CD14-positive monocyte (primary cell): Measurements from ENCODE around the gene DTX4. TPM values are rescaled to one million over a fixed set of nuclear protein-coding genes. Genes with fewer than 3 reads are reported as not detected.

Experiments
- DNase-seq, 3 donors: peaks; one replicate each; pipeline ENCODE4 v3.0.0-alpha.2; 2011 to 2022
- H2AFZ ChIP-seq: 2 replicates; pipeline ENCODE4 v1.6.0; 2012; ENCODE audit warnings: mild to moderate bottlenecking, low read depth, low read length, inconsistent platforms; ENCODE audit not compliant: insufficient read depth, poor library complexity, severe bottlenecking
- H3K27ac ChIP-seq, 2 donors: 1 replicate in 1 of 2; 2 replicates in 1 of 2; pipeline ENCODE4 v1.5.1; 2012 to 2013; ENCODE audit warnings: low read length in 2 of 2, control low read depth in 1 of 2, inconsistent platforms in 1 of 2, low read depth in 1 of 2, mild to moderate bottlenecking in 1 of 2
- H3K27me3 ChIP-seq, 2 donors: one replicate each; pipeline versions ENCODE4 v1.6.0 to v1.6.1; 2011 to 2013; ENCODE audit warnings: low read length in 2 of 2; ENCODE audit not compliant: control insufficient read depth in 2 of 2, insufficient read depth in 2 of 2
- H3K36me3 ChIP-seq, 2 donors: replicated peaks in 1 of 2; 1 replicate in 1 of 2; 2 replicates in 1 of 2; pipeline versions ENCODE4 v1.5.1 to v1.6.1; 2012 to 2013; ENCODE audit warnings: low read length in 2 of 2, control low read depth in 1 of 2, inconsistent platforms in 1 of 2, mild to moderate bottlenecking in 1 of 2; ENCODE audit not compliant: insufficient read depth in 2 of 2, control insufficient read depth in 1 of 2
- H3K4me1 ChIP-seq, 2 donors: 1 replicate in 1 of 2; 2 replicates in 1 of 2; pipeline versions ENCODE4 v1.5.1 to v1.6.1; 2012 to 2013; ENCODE audit warnings: low read length in 2 of 2, control low read depth in 1 of 2, inconsistent platforms in 1 of 2, mild to moderate bottlenecking in 1 of 2, moderate library complexity in 1 of 2; ENCODE audit not compliant: insufficient read depth in 2 of 2, control insufficient read depth in 1 of 2
- H3K4me2 ChIP-seq: replicated peaks from 2 replicates; pipeline ENCODE3; 2012; ENCODE audit warnings: low read length, moderate library complexity, mild to moderate bottlenecking; ENCODE audit not compliant: poor library complexity, severe bottlenecking; ENCODE audit errors: extremely low read depth
- H3K4me3 ChIP-seq, 3 experiments: fragments of 200-600 bp in 1 of 3; sonication (generic) in 1 of 3; replicated peaks in 1 of 3; 1 replicate in 2 of 3; 2 replicates in 1 of 3; pipeline ENCODE4 v1.5.1; 2011 to 2013; ENCODE audit warnings: low read length in 3 of 3, mild to moderate bottlenecking in 3 of 3, control low read depth in 2 of 3, low read depth in 2 of 3, inconsistent platforms in 1 of 3, moderate library complexity in 1 of 3
- H3K79me2 ChIP-seq: 2 replicates; pipeline ENCODE4 v1.6.0; 2012; ENCODE audit warnings: mild to moderate bottlenecking, control low read depth, inconsistent platforms, low read length, moderate library complexity; ENCODE audit not compliant: insufficient read depth
- H3K9ac ChIP-seq: 2 replicates; pipeline ENCODE4 v1.6.0; 2017; ENCODE audit warnings: low read length, mild to moderate bottlenecking; ENCODE audit not compliant: insufficient read depth, poor library complexity, severe bottlenecking
- H3K9me3 ChIP-seq, 2 donors: replicated peaks in 1 of 2; 1 replicate in 1 of 2; 2 replicates in 1 of 2; pipeline versions ENCODE4 v1.5.1 to v1.6.1; 2012 to 2013; ENCODE audit warnings: low read length in 2 of 2, control low read depth in 1 of 2; ENCODE audit not compliant: control insufficient read depth in 1 of 2, insufficient read depth in 1 of 2
- H4K20me1 ChIP-seq: 2 replicates; pipeline ENCODE4 v1.6.0; 2012; ENCODE audit warnings: mild to moderate bottlenecking, low read length, control low read depth, moderate library complexity; ENCODE audit not compliant: insufficient read depth
- H3K27ac Mint-ChIP-seq, 7 donors: one replicate each; pipeline ENCODE4 v1.8.0; 2020; ENCODE audit warnings: mild to moderate bottlenecking in 7 of 7, mixed read lengths in 7 of 7, moderate library complexity in 6 of 7, inconsistent platforms in 2 of 7
- H3K27me3 Mint-ChIP-seq, 3 donors: one replicate each; pipeline ENCODE4 v1.8.0; 2021 to 2022; ENCODE audit warnings: low read depth in 3 of 3, mild to moderate bottlenecking in 3 of 3, mixed read lengths in 3 of 3, moderate library complexity in 3 of 3, inconsistent platforms in 1 of 3
- H3K36me3 Mint-ChIP-seq, 2 donors: one replicate each; pipeline ENCODE4 v1.8.0; 2020; ENCODE audit warnings: mixed read lengths in 2 of 2, inconsistent platforms in 1 of 2, mild to moderate bottlenecking in 1 of 2
- H3K4me1 Mint-ChIP-seq: one replicate; pipeline ENCODE4 v1.8.0; 2020; ENCODE audit warnings: mild to moderate bottlenecking, mixed read lengths
- H3K4me3 Mint-ChIP-seq, 2 donors: one replicate each; pipeline ENCODE4 v1.8.0; 2020; ENCODE audit warnings: mild to moderate bottlenecking in 2 of 2, mixed read lengths in 2 of 2, moderate library complexity in 1 of 2
- H3K9me3 Mint-ChIP-seq, 7 donors: one replicate each; pipeline ENCODE4 v1.8.0; 2020 to 2022; ENCODE audit warnings: mixed read lengths in 7 of 7, mild to moderate bottlenecking in 6 of 7, moderate library complexity in 6 of 7, inconsistent platforms in 2 of 7
- WGBS: methylation state at CpG from one replicate; pipeline ENCODE4 v1.1.5; 2013; ENCODE audit warnings: missing lambda C conversion rate; ENCODE audit not compliant: insufficient coverage; 5-methylcytosine and 5-hydroxymethylcytosine counted together
- intact Hi-C, 2 donors: fragments of 100-400 bp; cut with micrococcal nuclease; formaldehyde crosslinking; loops; one replicate each; pipeline versions ENCODE4 v1.15.0 to v1.15.1; 2023
- polyA plus RNA-seq, 3 donors: library from polyadenylated mRNA; depleted of rRNA in 1 of 3; unstranded in 2 of 3; stranded (reverse) in 1 of 3; fragments of 300-500 nt in 2 of 3; fragments of >200 nt in 1 of 3; fragmentation: Illumina TruSeq in 2 of 3; gene quantifications; 1 replicate in 2 of 3; 2 replicates in 1 of 3; pipeline ENCODE4 v1.2.3, GENCODE V29; 2012 to 2021
- TF ChIP-seq, protein P1 (sequence below): fragments of 200-600 bp; IDR thresholded peaks from one replicate; pipeline ENCODE4 v1.8.0; 2022; ENCODE audit warnings: antibody characterized with exemption, mild to moderate bottlenecking

The DTX4 gene
- polyA plus RNA-seq, 3 donors: 0.96 to 1.9 (median 1.1) TPM

DNA sequence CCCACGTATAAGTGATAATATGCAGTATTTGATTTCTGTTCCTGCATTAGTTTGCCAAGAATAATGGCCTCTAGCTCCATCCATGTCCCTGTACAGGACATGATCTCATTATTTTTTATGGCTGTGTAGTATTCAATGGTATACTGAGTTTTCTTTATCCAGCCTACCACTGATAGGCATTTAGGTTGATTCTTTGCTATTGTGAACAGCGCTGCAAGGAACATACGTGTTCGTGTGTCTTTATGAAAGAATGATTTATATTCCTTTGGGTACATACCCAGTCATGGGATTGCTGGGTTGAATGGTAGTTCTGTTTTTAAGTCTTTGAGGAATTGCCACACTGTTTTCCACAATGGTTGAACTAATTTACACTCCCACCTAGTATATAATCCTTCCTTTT is 30.7 kb upstream of the DTX4 start:
- Histone ChIP-seq H3K9me3 (no peaks in the 10 kb centered on the region), H4K20me1 (peaks cover 4% of the 10 kb centered on the region), H3K36me3 (peaks cover 3 to 11% of the 10 kb centered on the region in 2 donors), H3K4me3 (no peak overlapping the region), H3K79me2 (peaks cover 38% of the 10 kb centered on the region), H3K4me2 (no peak overlapping the region), H3K4me1 (peaks cover 35 to 40% of the 10 kb centered on the region in 2 donors), H2AFZ (no peak overlapping the region), H3K27ac (no peak overlapping the region), H3K27me3 (no peaks in the 10 kb centered on the region), H3K9ac (no peak overlapping the region)
- no peak overlapping the region for H3K27ac Mint-ChIP-seq
- TF ChIP-seq, protein P1, sequence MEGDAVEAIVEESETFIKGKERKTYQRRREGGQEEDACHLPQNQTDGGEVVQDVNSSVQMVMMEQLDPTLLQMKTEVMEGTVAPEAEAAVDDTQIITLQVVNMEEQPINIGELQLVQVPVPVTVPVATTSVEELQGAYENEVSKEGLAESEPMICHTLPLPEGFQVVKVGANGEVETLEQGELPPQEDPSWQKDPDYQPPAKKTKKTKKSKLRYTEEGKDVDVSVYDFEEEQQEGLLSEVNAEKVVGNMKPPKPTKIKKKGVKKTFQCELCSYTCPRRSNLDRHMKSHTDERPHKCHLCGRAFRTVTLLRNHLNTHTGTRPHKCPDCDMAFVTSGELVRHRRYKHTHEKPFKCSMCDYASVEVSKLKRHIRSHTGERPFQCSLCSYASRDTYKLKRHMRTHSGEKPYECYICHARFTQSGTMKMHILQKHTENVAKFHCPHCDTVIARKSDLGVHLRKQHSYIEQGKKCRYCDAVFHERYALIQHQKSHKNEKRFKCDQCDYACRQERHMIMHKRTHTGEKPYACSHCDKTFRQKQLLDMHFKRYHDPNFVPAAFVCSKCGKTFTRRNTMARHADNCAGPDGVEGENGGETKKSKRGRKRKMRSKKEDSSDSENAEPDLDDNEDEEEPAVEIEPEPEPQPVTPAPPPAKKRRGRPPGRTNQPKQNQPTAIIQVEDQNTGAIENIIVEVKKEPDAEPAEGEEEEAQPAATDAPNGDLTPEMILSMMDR: no peak
- H3K9me3 Mint-ChIP-seq: no peaks in the 10 kb centered on the region
- 100% methylated on average over 1 of the region's 4 CpGs for WGBS
- no peaks in the 10 kb centered on the region for H3K27me3 Mint-ChIP-seq
- intact Hi-C loops: loop anchor here (5.0 to 10.0 kb wide), 3 partner anchors 34 to 566 kb away; partner anchors contain the start of genes FAM111B (in 1 of the 2), LPXN (in 1 of the 2) and ZFP91 (in 1 of the 2)
- peaks cover 21 to 24% of the 10 kb centered on the region in 2 donors for H3K36me3 Mint-ChIP-seq
- no peak for DNase-seq
- peaks cover 43% of the 10 kb centered on the region for H3K4me1 Mint-ChIP-seq
- no peak overlapping the region for H3K4me3 Mint-ChIP-seq

DNA sequence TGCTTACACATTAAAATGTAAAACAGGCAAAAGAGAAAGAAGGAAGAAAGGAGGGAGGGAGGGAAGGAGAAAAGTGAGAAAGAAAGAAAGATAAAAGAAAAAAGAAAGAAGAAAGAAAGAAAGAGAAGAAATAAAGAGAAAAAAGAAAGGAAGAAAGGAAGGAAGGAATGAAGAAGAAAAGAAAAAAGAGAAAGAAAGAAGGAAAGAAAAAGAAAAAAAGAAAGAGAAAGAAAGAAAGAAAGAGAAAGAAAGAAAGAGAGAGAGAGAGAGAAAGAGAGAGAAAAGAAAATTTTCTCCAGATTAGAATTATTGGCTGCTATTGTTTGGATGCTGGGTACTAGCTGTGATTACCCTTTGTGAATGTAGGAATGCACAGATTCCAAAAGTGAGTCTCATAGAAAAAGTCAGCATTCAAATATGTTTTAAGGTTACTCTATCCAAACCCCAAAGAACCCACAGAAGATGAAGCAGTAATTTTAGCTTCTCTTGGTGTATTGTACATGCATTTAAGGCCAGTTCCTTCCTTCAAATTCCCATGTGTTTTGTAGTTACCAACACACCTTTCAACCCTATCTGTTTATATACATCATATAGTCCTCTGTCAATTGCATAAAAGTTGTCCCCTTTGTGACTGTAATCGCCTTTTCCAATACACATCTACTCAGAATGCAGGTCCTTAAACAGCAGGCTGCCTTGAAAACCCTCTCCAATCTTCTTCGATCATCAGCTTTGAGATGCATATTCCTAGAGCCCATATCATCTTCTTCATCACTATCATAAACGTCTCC is 30.1 kb upstream of the DTX4 start:
- Mint-ChIP-seq H3K4me1 (peaks cover 49% of the 10 kb centered on the region), H3K27me3 (no peaks in the 10 kb centered on the region)

More for the DNA sequence above, 30.1 kb upstream of the DTX4 start:
- H4K20me1 ChIP-seq: peaks cover 4% of the 10 kb centered on the region
- no peak for DNase-seq
- H3K4me2 ChIP-seq: peak overlapping the region; percentile 99
- WGBS: 0% methylated on average over 1 of the region's 3 CpGs
- peak overlapping the region; percentile 80 to 99 (median 83) for H3K4me3 ChIP-seq
- H3K9ac ChIP-seq: peak overlapping the region; percentile 93
- peaks cover 40 to 46% of the 10 kb centered on the region in 2 donors for H3K4me1 ChIP-seq
- peaks cover 19 to 24% of the 10 kb centered on the region in 2 donors for H3K36me3 Mint-ChIP-seq
- H3K36me3 ChIP-seq: peaks cover 3 to 12% of the 10 kb centered on the region in 2 donors
- peaks cover 44% of the 10 kb centered on the region for H3K79me2 ChIP-seq
- TF ChIP-seq, protein P1: peak; percentile 28
- H3K9me3 ChIP-seq: no peaks in the 10 kb centered on the region
- H3K27ac ChIP-seq: peak overlapping the region; percentile 93 to 99
- no peaks in the 10 kb centered on the region for H3K27me3 ChIP-seq
- H3K4me3 Mint-ChIP-seq: peak overlapping the region; percentile 97 to 100
- H3K9me3 Mint-ChIP-seq: no peaks in the 10 kb centered on the region
- intact Hi-C loops: loop anchor here (5.0 to 10.0 kb wide), 3 partner anchors 35 to 567 kb away; partner anchors contain the start of genes FAM111B (in 1 of the 2), LPXN (in 1 of the 2) and ZFP91 (in 1 of the 2)
- H3K27ac Mint-ChIP-seq: peak overlapping the region; percentile 95 to 98 (median 97)
- peak overlapping the region; percentile 98 for H2AFZ ChIP-seq
